ENCODE measurements around the gene SSNA1.

SSNA1 gene, protein sequence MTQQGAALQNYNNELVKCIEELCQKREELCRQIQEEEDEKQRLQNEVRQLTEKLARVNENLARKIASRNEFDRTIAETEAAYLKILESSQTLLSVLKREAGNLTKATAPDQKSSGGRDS

DNA sequence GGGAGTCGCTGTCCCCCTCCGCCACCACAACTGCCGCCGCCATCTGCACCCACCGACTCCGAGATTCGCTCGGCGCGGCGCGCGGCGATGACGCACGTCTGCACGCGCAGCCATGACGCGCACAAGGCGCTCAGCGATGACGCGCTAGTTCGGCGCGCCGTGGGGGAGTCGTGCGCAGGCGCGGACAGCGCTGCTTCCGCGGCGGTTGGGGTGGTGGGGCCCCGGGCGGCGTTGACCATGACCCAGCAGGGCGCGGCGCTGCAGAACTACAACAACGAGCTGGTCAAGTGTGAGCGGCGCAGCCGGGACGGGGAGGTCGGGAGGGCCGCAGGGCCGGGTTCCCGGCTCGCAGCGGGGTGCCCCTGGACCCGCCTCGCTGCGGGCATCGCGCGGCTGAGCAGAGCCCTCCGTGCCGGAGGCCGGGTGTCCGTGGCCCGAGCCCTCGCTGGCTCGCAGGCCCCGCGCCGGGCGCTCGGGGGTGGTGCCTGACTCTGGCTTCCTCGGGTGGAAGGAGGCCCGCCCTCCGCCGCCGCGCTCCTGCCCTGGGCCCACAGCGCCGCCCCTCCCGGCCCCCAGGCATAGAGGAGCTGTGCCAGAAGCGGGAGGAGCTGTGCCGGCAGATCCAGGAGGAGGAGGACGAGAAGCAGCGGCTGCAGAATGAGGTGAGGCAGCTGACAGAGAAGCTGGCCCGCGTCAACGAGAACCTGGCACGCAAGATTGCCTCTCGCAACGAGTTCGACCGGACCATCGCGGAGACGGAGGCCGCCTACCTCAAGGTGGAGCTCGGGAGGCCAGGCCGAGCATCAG lies at the start of gene SSNA1, which contains the start of gene ANAPC2:
Gene SSNA1 (plus strand): TSS at position 187 of the 807 bp plus-strand sequence. CDS start 51 bp downstream, at position 238.
Gene ANAPC2 (minus strand): TSS at position 71 of the 807 bp plus-strand sequence. CDS start 28 bp downstream, at position 43.
- DNase-seq (ENCODE audit: low read depth): peak; percentile 63

DNA sequence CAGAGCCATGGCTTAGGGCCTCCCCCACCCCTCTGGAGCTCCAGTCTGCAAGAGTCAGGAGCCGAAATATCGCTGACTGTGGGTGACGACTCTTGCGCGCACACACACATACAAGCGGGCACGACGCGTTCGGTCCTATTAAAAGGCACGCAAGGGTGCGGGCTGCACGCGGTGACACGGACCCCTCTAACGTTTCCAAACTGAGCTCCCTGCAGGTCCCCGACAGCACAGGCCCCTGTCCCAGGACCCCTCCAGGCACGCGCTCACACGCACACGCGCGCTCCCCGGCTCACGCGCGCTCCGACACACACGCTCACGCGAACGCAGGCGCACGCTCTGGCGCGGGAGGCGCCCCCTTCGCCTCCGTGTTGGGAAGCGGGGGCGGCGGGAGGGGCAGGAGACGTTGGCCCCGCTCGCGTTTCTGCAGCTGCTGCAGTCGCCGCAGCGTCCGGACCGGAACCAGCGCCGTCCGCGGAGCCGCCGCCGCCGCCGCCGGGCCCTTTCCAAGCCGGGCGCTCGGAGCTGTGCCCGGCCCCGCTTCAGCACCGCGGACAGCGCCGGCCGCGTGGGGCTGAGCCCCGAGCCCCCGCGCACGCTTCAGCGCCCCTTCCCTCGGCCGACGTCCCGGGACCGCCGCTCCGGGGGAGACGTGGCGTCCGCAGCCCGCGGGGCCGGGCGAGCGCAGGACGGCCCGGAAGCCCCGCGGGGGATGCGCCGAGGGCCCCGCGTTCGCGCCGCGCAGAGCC lies 49.6 kb upstream of the SSNA1 start, which contains the start of gene GRIN1:
Gene GRIN1 (plus strand): TSS at position 433 of the 746 bp plus-strand sequence. CDS start 333 bp downstream, outside the sequence.
- DNase-seq (ENCODE audit: low read depth): no peak

DNA sequence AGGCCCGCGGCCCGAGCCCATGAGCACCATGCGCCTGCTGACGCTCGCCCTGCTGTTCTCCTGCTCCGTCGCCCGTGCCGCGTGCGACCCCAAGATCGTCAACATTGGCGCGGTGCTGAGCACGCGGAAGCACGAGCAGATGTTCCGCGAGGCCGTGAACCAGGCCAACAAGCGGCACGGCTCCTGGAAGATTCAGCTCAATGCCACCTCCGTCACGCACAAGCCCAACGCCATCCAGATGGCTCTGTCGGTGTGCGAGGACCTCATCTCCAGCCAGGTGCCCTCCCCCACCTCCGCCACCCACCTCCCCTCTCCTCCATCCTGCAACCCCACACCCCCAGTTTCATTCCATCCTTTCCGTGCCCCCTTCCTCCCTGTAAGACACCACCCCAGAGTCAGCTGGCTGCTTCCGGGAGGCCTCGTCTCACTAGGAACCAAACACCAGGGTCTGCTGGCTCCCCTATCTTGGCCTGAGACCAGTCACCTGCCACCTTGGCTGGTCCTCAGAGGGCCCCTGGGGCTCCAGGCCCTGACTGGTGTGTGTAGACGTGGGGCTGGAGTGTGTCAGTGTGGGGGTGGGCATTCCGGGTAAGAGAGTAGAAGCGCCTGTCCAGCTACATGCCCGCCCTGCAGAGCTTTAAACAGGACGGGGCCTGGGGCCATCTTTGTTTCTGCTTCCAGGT lies 48.9 kb upstream of the SSNA1 start:
- DNase-seq (ENCODE audit: low read depth): no peak

DNA sequence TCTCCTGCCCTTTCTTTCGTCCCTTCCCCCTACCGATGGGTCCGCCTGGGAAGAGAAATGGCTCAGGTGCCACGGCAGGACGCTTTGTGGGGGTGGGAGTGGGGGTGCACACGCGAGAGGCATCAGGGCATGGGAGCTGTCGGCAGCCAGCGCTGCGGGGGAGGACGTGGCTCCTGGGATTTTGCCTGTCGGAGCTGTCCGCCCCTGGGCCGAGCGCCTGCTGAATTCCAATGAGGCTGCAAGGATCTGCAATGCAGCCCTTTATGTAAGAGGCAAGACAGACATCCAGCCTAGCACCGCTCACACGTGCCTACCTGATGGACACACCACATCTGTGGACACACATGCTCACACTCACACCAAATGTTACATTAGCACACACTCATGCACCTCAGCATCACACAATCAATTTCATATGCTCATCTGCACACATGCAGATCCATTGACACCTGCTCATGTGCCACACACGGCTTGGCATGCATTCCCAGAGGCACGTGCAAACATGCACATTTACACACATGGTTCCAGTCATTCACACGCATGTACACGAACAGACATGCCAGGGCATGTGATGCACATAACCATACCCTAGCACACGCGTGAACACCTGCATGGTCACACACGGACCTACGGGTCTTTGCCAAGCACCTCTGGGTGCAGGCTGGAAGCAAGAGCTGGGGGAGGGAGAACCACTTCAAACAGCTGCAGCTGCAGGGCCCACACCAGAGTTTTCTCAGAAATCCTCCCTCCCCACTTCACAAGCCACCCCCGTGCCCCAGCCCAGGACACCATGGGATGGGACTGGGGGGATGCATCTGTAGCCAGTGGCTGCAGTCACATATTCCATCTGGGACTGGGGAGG lies 48.1 kb upstream of the SSNA1 start:
- no peak for DNase-seq (ENCODE audit: low read depth)

DNA sequence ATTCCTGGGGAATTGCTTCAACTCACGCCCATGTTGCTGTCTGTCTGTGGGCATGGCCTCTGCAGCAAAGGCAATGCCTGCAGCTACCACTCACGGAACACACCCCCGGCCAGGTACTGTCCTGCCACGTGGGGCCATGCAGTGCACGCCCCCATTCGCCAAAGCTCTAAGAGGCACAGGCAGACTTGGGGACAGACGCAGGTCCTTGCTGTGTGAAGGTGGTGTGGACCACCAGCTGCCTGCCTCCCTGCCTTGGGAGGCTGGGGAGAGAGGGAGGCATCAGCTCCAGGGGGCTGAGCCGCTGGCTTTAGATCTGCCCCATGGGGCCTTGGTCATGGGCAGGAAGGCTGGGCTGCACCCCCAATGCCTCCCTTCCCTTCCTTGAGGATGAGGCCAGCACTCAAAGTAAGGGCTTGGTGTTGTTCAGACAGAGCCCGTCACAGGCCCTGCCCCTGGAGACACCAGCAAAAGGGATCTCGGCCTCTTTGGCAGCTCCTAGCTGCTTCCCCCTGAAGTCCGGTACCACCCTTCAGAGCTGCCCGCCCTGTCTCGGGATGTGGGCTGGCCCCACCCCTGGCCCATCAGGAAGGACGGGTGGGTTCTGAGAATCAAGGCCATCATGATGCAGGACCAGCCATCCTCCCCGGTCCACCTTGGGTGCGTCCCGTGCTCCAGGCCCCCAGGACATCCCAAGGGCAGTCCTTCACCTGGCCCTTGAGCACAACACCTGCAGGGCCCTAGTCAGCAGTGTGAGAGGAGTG lies 47.2 kb upstream of the SSNA1 start:
- no peak for DNase-seq (ENCODE audit: low read depth)

DNA sequence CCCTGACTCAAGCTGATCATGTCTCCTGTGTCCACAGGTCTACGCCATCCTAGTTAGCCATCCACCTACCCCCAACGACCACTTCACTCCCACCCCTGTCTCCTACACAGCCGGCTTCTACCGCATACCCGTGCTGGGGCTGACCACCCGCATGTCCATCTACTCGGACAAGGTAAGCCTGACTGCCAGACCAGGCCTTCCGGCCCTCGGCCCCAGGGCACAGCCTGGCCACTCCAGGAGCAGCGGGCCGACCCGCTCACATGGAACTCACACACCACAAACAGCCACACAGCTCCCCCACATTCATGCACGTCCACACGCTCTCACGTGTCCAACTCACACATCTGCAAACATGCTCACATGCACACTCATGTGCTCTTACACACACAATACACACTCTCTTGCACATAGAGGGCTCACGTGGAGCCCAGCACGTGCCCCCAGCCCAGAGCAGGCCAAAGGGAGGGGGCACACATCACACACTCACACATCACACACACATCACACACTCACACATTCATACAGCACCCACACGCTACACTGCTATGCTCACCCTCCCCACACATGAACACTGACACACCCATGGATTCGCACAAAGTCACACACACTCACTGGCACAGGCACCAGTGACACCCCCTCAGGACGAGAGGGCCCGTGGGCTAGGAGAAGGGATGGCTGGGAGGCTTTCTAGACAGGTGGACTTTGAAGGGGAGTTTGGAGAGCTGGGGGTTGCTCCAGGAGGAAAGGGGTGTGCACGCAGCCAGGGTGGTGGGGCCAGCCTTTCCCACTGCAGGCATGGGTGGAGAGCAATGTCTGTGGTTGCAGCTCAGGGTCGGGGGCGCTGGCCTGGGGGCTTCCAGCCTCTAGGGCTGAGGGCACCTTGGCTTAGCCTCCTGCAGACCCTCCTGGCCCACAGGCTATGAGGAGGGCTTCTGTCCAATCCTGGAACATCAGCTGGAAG lies 46.2 kb upstream of the SSNA1 start:
- no peak for DNase-seq (ENCODE audit: low read depth)

DNA sequence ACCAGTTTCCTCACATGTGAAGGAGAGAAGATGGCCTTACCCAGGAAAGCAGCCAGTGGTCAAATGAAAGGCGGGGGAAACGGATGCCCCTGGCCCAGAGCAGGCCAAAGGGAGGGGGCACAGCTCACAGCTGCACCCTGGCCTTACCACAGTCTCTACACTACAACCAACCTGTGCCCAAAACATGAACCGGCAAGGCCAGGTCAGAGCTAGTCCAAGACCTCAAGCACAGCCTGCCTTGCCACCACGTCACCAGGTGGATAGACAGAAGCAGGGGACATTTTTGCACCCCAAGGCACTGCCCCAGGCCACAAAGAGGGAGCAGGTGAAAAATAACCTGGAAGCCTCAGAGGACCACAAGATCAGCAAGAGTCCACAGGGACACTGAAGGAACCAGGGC lies 45.0 kb upstream of the SSNA1 start:
- DNase-seq (ENCODE audit: low read depth): no peak

DNA sequence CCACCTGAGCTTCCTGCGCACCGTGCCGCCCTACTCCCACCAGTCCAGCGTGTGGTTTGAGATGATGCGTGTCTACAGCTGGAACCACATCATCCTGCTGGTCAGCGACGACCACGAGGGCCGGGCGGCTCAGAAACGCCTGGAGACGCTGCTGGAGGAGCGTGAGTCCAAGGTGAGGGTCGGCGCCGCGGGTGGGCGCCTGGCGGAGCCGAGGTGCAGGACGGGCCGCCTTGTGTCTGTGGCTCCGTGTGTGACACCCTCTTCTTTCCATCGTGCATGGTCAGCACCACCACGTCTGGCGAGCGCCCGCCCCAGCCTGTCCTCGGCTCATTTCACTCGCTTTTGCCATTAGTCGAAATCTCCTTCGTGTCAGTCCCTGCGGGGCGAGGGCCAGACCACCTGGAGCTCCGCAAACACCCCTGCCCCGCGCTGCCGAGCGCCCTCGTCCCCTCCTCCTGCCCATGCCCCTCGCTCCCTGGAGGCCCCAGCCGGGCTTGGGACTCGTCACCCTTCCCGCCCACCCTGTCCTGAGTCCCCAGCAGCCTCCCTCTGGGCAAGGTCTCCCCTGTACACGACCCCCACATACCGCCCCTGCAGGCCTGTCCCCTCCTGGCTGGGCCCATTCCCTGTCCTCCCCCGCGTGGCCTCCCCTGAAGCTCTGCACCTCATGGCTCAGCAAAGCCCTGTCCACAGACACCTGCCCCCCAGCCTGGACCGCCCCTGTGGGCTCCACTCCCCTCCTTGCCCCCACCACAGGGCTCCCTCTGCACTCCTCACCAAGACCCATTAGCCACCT lies 42.5 kb upstream of the SSNA1 start:
- no peak for DNase-seq (ENCODE audit: low read depth)

DNA sequence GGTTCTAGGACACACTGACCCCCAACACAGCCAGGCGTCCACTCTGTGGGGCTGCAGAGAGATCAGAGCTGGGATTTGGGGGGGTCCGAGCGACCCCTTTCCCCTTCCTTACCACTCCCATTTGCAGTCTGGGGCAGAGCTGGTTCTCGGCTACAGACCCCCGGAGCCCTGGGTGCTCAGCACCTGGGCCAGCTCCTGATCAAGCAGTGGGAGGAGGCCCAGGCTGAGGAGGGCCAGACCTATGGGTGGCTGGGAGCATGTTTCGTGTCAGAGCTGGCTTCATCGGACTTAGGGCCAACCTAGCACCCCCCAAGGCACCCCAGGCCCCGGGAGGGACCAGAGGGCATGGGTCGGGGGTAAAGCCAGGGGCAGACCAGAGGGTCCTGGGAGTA lies 42.0 kb upstream of the SSNA1 start:
- DNase-seq (ENCODE audit: low read depth): no peak

DNA sequence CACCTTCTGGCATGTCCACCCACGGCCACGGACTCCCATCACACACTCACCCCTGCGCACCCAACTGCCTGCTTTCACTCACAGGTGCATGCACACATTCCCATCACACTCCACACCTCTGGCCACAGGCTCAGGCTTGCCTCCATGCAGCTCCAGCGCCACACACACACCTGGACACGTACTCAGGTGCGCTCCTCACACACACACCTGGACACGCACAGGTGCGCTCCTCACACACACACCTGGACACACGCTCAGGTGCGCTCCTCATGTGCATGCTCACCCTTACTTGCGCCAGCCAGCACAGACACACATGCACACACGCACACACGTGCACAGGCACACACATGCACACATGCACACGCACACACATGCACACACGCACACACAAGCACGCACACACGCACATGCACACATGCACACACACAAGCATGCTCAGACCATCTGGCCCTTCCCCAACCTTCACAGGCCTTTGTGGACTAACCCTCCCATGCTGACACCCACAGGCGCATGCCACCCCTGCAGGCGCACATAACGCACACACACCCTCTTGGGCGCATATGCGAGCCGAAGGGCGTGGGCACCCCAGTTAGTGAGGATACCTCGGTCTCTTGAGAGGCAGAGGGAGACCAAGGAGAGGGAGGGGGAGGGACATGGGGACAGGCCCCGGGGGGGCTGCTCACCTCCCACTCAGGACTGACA lies 41.2 kb upstream of the SSNA1 start:
- DNase-seq (ENCODE audit: low read depth): no peak

DNA sequence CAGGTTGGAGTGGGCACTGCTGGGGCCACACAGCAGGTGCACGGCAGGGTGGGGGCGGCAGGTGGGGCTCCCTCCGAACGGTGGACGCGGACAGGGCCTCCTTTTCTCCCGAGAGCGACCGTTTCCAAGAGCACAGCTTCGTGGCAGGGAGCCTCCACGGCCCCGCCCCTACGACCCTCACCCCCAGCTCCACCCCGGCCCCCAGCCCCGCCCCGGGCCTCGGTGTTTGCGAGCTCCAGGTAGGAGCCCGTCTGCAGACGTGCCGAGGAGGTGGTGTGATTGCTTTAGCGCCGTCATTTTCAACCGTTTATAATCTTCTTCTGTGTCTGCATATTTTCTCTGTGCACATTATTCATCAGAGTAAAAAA lies 40.7 kb upstream of the SSNA1 start:
- DNase-seq (ENCODE audit: low read depth): no peak

DNA sequence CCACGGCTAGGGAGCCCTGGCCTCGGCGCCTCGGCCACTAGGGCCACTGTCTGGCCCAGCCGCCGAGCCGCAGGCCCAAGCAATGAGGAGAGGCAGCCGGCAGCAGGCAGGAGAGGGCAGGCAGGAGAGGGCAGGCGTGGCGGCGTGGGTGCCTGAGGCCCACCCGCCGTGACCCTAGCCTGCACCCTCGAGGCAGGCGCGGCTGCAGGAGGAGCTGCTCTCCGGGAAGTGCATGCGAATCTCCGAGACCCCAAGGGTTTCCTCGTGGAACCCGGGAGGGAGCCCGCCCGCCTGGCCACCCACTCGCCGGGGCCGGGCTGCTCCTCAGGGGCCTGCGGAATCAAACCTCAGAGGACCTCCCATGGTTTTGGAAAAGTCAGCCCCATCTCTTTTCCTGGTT lies 40.2 kb upstream of the SSNA1 start:
- no peak for DNase-seq (ENCODE audit: low read depth)

DNA sequence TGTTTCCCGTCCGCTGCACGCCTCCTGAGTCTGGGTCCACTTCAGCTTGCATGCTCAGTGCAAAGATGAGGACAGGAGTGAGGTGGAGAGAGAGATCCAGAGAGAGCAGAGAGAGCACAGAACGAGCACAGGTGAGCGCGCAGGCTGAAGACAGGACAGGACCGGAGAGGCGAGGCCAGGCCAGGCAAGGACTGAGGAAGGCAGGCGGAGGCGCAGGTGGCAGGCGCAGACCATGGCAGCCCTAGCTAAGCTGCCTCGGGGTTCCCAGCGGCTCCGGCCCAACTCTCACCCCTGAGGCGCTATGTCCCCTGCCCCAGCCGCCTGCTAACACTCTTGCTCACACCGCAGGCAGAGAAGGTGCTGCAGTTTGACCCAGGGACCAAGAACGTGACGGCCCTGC lies 39.8 kb upstream of the SSNA1 start:
- no peak for DNase-seq (ENCODE audit: low read depth)

DNA sequence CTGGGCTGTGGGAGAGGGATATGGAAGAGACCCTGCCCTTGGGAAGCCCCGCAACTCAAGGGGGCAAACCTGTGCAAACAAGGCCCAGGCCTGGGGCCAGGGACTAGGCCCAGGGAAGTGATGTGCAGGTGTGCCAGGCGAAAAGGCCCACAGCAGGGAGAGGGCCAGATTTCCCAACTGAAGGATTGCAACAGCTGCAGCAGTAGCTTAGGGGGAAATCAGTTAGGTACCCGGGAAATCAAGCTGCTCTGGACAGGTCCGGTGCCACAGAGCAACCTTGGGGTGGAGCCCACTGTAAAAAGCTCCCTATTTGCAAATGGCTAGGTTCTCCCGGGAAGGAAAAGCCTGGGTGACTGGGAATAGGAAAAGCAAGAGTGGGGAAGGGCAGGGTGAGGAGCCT lies 39.1 kb upstream of the SSNA1 start:
- no peak for DNase-seq (ENCODE audit: low read depth)

DNA sequence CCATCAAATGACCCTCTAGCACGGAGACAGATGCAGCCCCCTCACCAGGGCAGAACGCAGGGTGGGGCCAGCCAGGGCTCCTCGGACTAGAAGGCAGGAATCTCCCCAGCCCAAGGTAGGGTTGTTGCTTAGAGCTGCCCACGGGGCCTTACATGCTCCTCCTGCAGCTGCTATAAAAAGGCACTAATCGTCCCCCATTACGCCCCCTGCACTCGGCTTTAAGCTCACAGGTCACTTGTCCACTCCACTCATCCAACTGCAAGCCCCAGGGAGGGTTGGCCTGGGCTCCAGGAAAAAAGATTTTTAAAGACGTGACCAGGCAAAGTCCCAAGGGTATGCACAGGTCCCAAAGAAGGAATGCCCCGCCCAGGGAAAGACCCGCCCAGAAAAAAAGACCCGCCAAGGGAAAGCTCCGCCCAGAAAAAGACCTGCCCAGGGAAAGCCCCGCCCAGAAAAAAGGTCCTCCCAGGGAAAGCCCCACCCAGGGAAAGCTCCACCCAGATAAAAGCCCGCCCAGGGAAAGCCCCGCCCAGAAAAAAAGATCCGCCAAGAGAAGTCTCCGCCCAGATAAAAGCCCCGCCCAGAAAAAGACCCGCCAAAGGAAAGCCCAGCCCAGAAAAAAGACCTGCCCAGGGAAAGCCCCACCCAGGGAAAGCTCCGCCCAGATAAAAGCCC lies 38.4 kb upstream of the SSNA1 start:
- no peak for DNase-seq (ENCODE audit: low read depth)

DNA sequence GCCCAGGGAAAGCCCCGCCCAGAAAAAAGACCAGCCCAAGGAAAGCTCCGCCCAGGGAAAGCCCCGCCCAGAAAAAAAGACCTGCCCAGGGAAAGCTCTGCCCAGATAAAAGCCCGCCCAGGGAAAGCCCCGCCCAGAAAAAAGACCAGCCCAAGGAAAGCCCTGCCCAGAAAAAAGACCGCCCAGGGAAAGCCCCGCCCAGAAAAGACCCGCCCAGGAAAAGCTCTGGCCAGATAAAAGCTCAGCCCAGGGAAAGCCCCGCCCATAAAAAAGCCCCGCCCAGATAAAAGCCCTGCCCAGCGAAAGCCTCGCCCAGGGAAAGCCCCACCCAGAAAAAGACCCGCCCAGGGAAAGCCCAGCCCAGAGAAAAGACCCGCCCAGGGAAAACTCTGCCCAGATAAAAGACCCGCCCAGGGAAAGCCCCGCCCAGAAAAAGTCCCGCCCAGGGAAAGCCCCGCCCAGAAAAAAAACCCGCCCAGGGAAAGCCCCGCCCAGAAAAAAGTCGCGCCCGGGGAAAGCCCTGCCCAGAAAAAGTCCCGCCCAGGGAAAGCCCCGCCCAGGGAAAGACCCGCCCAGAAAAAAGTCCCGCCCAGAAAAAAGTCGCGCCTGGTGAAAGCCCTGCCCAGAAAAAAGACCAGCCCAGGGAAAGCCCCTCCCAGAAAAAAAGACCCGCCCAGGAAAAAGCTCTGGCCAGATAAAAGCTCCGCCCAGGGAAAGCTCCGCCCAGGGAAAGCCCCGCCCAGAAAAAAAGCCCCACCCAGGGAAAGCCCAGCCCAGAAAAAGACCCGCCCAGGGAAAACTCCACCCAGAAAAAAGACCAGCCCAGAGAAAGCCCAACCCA lies 37.6 kb upstream of the SSNA1 start:
- no peak for DNase-seq (ENCODE audit: low read depth)

All from non-pigmented ciliary epithelial cell (primary cell).